A549 (cell line): ENCODE results near the gene SLC6A19.

Source experiments
- BHLHE40 ChIP-seq: IDR thresholded peaks from 2 replicates; pipeline ENCODE4 v1.6.1; 2012; ENCODE audit warnings: low read depth, low read length, inconsistent platforms
- CHD2 ChIP-seq: fragments of 150-350 bp; IDR thresholded peaks from 2 replicates; pipeline ENCODE4 v1.6.1; 2014; ENCODE audit warnings: low read length; ENCODE audit not compliant: partially characterized antibody
- CTCF ChIP-seq: fragments of >200 bp; sonication (Bioruptor Twin); formaldehyde crosslinking; IDR thresholded peaks from 3 replicates; pipeline ENCODE4 v1.5.1; 2016
- MYC ChIP-seq: IDR thresholded peaks from 2 replicates; pipeline ENCODE4 v1.6.1; 2012; ENCODE audit warnings: mild to moderate bottlenecking, inconsistent platforms, low read length, improper control_type of control experiment, borderline replicate concordance
- REST ChIP-seq: fragments of 200-600 bp; sonication (generic); IDR thresholded peaks from 2 replicates; pipeline ENCODE4 v1.6.1; 2016; ENCODE audit warnings: antibody characterized with exemption, mild to moderate bottlenecking, moderate library complexity

- TF ChIP-seq CTCF (no peak), REST (no peak), BHLHE40 (no peak), CHD2 (no peak), MYC (no peak)
Measured at GRCh38 chr5:1255081-1255561, 53.7 kb downstream of the SLC6A19 start.
